OCI-LY7 (cell line): ENCODE results near the gene HPSE2. TPM values are rescaled to one million over a fixed set of nuclear protein-coding genes. Genes with fewer than 3 reads are reported as not detected.
"Not testable (repeated sequence)": the region's sequence is repeated elsewhere in the genome, so short reads cannot be mapped to it uniquely, and the experiment has no call there.

Experiments used
- BruUV-seq: library from RNA; stranded (reverse); fragments of 400-500 nt; replicated peaks from 2 replicates; lab custom pipeline; 2021; lab: Mats Ljungman, UMichigan
- CTCF ChIA-PET: fragments of 300-600 bp; sonication (Branson Sonifier 250); formaldehyde crosslinking; loops from one replicate; lab custom pipeline; 2022; ENCODE audit warnings: antibody characterized with exemption; ENCODE audit not compliant: unreplicated experiment; lab: Charles Lee
- POLR2A ChIA-PET: fragments of 300-600 bp; sonication (Branson Sonifier 250); formaldehyde crosslinking; loops from one replicate; lab custom pipeline; 2022; ENCODE audit warnings: antibody characterized with exemption; lab: Charles Lee
- DNase-seq: peaks from one replicate; pipeline ENCODE4 v3.0.0-alpha.2; 2015; ENCODE audit warnings: low spot score
- H2AFZ ChIP-seq: fragments of 200-600 bp; sonication (generic), shearing (Covaris generic); 2 replicates; pipeline ENCODE4 v1.6.1; 2014; ENCODE audit warnings: mild to moderate bottlenecking, antibody characterized with exemption, low read length, moderate library complexity
- H3K27ac ChIP-seq: fragments of 200-600 bp; sonication (generic); 2 replicates; pipeline ENCODE4 v1.5.1; 2014; ENCODE audit warnings: mixed run types, low read depth, mild to moderate bottlenecking, moderate library complexity, low read length, inconsistent platforms; ENCODE audit not compliant: poor library complexity, severe bottlenecking
- H3K36me3 ChIP-seq: fragments of 200-600 bp; sonication (generic); 2 replicates; pipeline ENCODE4 v1.6.1; 2014; ENCODE audit warnings: mild to moderate bottlenecking, antibody characterized with exemption, low read length, moderate library complexity, mixed read lengths; ENCODE audit not compliant: insufficient read depth
- H3K4me1 ChIP-seq: fragments of 200-600 bp; sonication (generic); 2 replicates; pipeline ENCODE4 v1.5.1; 2014; ENCODE audit warnings: mild to moderate bottlenecking, low read length; ENCODE audit not compliant: insufficient read depth, poor library complexity, severe bottlenecking
- H3K4me2 ChIP-seq: fragments of 200-600 bp; sonication (generic); 2 replicates; pipeline ENCODE4 v1.6.1; 2014; ENCODE audit warnings: mild to moderate bottlenecking, low read length
- H3K4me3 ChIP-seq: fragments of 200-600 bp; sonication (generic); 2 replicates; pipeline ENCODE4 v1.5.1; 2014; ENCODE audit warnings: mild to moderate bottlenecking, low read depth, low read length; ENCODE audit not compliant: poor library complexity, severe bottlenecking
- H3K79me2 ChIP-seq: fragments of 200-600 bp; sonication (generic); 2 replicates; pipeline ENCODE4 v1.6.1; 2016; ENCODE audit warnings: low read depth, mild to moderate bottlenecking, low read length, moderate library complexity, mixed read lengths; ENCODE audit not compliant: insufficient read depth
- H3K9me2 ChIP-seq: fragments of 200-600 bp; sonication (generic); 2 replicates; pipeline ENCODE4 v1.6.1; 2016; ENCODE audit warnings: mild to moderate bottlenecking, low read length, mixed read lengths; ENCODE audit not compliant: insufficient read depth
- H3K9me3 ChIP-seq: fragments of 200-600 bp; sonication (generic); 2 replicates; pipeline ENCODE4 v1.6.1; 2014; ENCODE audit warnings: mild to moderate bottlenecking, mixed run types, low read length, mixed read lengths
- H4K20me1 ChIP-seq: fragments of 200-600 bp; sonication (generic); 2 replicates; pipeline ENCODE4 v1.6.1; 2014; ENCODE audit warnings: mild to moderate bottlenecking, antibody characterized with exemption, low read length, moderate library complexity, mixed read lengths; ENCODE audit not compliant: insufficient read depth
- EZH2phosphoT487 ChIP-seq: fragments of 200-600 bp; sonication (generic); IDR thresholded peaks from 2 replicates; pipeline ENCODE4 v1.6.1; 2018; ENCODE audit warnings: low read depth, borderline replicate concordance, mild to moderate bottlenecking, mixed run types, antibody characterized with exemption, low read length, moderate library complexity, mixed read lengths
- intact Hi-C: fragments of 100-400 bp; cut with micrococcal nuclease; formaldehyde crosslinking; loops from one replicate; pipeline ENCODE4 v1.10.0; 2022; ENCODE audit not compliant: unreplicated experiment
- total RNA-seq, 2 experiments: library from RNA; depleted of rRNA in 1 of 2; stranded (reverse); fragments of >200 nt in 1 of 2; shearing (Covaris generic) in 1 of 2; gene quantifications; 2 replicates each; pipeline ENCODE4 v1.2.3, GENCODE V29; 2014 to 2022
- TF ChIP-seq, protein P1 (sequence below): fragments of 200-600 bp; sonication (generic); conservative IDR thresholded peaks from 2 replicates; pipeline ENCODE4 v1.5.1; 2014; ENCODE audit warnings: mild to moderate bottlenecking, antibody characterized with exemption, low read length, moderate library complexity, mixed read lengths

HPSE2 gene
- total RNA-seq, 2 experiments from 2014 or later, result not detected

DNA sequence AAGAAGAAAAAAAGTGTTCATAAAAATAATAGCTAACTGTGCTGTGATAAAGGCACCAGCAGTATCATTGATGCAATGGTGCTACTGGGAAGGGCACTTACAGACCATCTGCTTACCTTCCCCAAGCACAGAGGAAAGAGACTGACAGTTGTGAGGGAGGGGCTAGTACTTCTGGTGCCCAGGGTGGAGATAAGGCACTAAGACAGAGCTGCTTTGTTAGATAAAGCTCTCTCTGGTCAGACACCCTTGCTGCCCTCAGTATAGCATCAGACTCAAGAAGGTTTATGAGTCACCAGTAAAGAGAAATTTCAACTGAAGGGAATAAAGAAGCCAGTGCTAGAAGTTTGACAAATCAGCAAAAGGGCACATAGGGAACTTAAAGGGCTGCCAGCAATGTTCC, 325.6 kb downstream of the HPSE2 start:
- Histone ChIP-seq H3K27ac (no peak overlapping the region), H3K9me3 (no peaks in the 10 kb centered on the region), H4K20me1 (no peaks in the 10 kb centered on the region), H2AFZ (no peak overlapping the region), H3K4me2 (no peak overlapping the region), H3K9me2 (no peaks in the 10 kb centered on the region), H3K79me2 (no peaks in the 10 kb centered on the region), H3K4me1 (no peaks in the 10 kb centered on the region), H3K4me3 (no peak overlapping the region), H3K36me3 (no peaks in the 10 kb centered on the region)
- no TSS peak for BruUV-seq
- TF ChIP-seq, protein P1, sequence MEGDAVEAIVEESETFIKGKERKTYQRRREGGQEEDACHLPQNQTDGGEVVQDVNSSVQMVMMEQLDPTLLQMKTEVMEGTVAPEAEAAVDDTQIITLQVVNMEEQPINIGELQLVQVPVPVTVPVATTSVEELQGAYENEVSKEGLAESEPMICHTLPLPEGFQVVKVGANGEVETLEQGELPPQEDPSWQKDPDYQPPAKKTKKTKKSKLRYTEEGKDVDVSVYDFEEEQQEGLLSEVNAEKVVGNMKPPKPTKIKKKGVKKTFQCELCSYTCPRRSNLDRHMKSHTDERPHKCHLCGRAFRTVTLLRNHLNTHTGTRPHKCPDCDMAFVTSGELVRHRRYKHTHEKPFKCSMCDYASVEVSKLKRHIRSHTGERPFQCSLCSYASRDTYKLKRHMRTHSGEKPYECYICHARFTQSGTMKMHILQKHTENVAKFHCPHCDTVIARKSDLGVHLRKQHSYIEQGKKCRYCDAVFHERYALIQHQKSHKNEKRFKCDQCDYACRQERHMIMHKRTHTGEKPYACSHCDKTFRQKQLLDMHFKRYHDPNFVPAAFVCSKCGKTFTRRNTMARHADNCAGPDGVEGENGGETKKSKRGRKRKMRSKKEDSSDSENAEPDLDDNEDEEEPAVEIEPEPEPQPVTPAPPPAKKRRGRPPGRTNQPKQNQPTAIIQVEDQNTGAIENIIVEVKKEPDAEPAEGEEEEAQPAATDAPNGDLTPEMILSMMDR, result no peak
- no peak for TF ChIP-seq EZH2phosphoT487
- intact Hi-C loops, result no loop called here
- DNase-seq, result no peak
- ChIA-PET CTCF (no interaction called here), POLR2A (no interaction called here)

DNA sequence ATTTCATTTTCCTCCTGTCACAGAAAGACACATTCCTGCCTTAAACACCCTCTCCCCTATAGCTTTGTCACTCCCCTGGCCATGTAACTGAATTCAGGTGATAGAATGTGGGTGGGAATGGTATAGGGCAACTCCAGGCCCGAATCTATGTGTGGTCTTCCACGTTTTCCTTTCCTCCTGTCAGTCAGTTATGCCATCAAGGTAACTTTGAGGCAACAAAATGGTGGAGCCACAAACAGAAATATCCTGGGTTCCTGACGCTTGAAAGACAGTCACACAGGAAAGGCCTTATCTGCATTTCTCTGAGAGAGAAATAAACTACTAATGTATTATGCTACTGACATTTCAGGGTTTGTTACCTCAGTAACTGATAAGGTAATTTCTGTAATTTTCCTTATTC, 326.8 kb downstream of the HPSE2 start:
- no TSS peak for BruUV-seq
- POLR2A ChIA-PET, result no interaction called here
- CTCF ChIA-PET, result no interaction called here

DNA sequence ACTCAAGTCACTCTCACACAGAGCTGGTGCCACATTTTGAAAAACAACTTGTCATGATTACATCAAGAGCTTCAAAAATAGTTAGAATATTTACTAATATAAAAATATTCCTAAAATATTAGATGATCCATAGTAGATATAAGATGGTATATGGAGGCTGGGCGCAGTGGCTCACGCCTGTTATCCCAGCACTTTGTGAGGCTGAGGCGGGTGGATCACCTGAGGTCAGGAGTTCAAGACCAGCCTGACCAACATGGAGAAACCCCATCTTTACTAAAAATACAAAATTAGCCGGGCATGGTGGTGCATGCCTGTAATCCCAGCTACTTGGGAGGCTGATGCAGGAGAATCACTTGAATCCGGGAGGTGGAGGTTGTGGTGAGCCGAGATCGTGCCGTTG, 327.4 kb downstream of the HPSE2 start:
- CTCF ChIA-PET, H4K20me1 ChIP-seq, H3K4me1 ChIP-seq, H3K4me3 ChIP-seq, intact Hi-C loops, H3K4me2 ChIP-seq, H3K9me2 ChIP-seq, DNase-seq, BruUV-seq, H3K9me3 ChIP-seq, H3K79me2 ChIP-seq, H2AFZ ChIP-seq, H3K27ac ChIP-seq, H3K36me3 ChIP-seq: not testable (repeated sequence)
- POLR2A ChIA-PET, result interaction anchor here (0.6 kb wide), 1 partner anchor 268 kb away, joined by 3 read pairs; no protein-coding TSS in a partner anchor

More for the DNA sequence above, 326.8 kb downstream of the HPSE2 start:
- no peaks in the 10 kb centered on the region for H4K20me1 ChIP-seq
- no peaks in the 10 kb centered on the region for H3K4me1 ChIP-seq
- H2AFZ ChIP-seq, result no peak overlapping the region
- no peak overlapping the region for H3K4me3 ChIP-seq
- intact Hi-C loops, result no loop called here
- no peaks in the 10 kb centered on the region for H3K36me3 ChIP-seq
- no peak for TF ChIP-seq EZH2phosphoT487
- TF ChIP-seq, protein P1, result no peak
- H3K27ac ChIP-seq, result no peak overlapping the region
- H3K9me3 ChIP-seq, result no peaks in the 10 kb centered on the region
- no peak overlapping the region for H3K4me2 ChIP-seq
- H3K79me2 ChIP-seq, result no peaks in the 10 kb centered on the region
- no peak for DNase-seq
- H3K9me2 ChIP-seq, result no peaks in the 10 kb centered on the region
